GM19025 (cell line): ENCODE results near the gene C6orf47.
"Not testable (repeated sequence)": the region's sequence is repeated elsewhere in the genome, so short reads cannot be mapped to it uniquely, and the experiment has no call there.

Source experiments
- ATAC-seq: cut with Tn5 transposase; IDR thresholded peaks from one replicate; pipeline ENCODE4 v1.9.1; 2021; ENCODE audit warnings: mild to moderate bottlenecking, low read depth, moderate library complexity; ENCODE audit not compliant: unreplicated experiment

The C6orf47 gene, protein sequence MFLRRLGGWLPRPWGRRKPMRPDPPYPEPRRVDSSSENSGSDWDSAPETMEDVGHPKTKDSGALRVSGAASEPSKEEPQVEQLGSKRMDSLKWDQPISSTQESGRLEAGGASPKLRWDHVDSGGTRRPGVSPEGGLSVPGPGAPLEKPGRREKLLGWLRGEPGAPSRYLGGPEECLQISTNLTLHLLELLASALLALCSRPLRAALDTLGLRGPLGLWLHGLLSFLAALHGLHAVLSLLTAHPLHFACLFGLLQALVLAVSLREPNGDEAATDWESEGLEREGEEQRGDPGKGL

DNA sequence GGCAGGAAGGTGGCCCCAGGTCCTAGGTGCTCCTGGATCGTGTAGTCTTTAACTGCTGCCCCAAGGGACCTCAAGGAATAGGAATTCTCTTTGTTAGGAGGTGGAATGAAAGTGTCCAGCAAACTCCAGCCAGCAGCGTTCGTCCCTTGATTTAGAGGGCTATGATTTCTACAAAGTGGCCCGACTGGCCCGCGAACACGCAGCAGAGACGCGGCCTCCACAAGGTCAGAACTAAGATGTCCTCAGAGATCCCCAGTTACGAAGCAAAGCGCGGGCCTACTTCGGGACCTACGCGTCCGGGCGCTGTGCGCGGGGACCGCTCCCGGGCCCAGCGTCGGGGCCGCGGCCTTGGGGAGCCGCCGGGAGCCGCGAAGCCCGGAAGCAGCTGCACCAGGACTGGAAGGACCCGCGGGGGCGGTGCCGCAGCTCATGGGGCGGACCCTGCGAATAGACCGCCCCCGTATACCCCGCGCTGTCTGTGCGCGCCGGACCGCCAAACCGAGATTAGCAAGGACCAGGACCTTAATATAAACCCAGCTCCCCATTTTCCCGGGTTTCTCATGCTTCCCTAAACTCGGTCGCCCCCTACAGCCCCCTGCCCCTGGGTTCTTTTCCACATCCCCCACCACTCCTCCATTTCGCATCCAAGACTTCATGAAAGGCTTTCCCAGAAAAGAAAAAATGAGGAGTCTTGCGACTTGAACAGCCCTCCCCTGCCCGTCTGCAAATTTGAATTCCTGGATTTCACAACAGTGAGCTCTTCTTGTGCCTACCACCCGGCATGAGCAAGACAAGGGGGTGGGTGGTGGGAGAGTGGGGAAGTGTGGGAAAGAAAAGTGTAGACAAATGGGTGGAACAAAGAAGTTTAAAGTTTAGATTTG is at the start of gene C6orf47:
C6orf47 (minus strand) TSS at position 398 of the 881 bp plus-strand sequence. CDS start 831 bp downstream, outside the sequence.
- peak; percentile 60 for ATAC-seq

DNA sequence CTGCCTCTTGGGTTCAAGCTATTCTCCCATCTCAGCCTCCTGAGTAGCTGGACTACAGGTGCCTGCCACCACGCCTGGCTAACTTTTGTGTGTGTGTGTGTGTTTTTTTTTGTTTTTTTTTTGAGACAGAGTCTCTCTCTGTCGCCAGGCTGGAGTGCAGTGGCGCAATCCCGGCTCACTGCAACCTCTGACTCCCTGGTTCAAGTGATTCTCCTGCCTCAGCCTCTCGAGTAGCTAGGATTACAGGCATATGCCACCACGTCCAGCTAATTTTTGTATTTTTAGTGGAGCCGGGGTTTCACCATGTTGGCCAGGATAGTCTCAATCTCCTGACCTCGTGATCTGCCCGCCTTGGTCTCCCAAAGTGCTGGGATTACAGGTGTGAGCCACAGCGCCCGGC is 48.6 kb upstream of the C6orf47 start:
- not testable (repeated sequence) for ATAC-seq

DNA sequence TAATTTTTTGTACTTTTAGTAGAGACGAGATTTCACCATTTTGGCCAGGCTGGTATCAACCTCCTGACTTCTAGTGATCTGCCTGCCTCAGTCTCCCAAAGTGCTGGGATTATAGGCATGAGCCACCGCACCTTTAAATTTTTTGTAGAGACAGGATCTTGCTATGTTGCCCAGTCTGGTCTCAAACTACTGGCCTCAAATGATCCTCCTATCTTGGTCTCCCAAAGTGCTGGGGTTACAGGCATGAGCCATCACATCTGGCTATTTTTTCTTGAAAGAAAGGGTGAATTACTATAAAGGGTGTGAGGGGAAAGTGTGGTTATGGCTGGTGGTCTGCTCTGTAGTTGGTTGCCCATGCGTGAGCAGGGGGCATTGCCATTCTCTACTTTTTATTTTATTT is 47.6 kb upstream of the C6orf47 start:
- no peak for ATAC-seq

DNA sequence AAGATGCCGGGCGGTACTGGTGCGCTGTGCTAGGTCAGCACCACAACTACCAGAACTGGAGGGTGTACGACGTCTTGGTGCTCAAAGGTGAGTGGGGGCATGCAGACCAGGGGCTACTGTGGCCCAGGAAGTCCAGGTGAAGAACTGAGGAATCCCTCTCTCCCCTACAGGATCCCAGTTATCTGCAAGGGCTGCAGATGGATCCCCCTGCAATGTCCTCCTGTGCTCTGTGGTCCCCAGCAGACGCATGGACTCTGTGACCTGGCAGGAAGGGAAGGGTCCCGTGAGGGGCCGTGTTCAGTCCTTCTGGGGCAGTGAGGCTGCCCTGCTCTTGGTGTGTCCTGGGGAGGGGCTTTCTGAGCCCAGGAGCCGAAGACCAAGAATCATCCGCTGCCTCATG is 47.1 kb upstream of the C6orf47 start:
- ATAC-seq = no peak

DNA sequence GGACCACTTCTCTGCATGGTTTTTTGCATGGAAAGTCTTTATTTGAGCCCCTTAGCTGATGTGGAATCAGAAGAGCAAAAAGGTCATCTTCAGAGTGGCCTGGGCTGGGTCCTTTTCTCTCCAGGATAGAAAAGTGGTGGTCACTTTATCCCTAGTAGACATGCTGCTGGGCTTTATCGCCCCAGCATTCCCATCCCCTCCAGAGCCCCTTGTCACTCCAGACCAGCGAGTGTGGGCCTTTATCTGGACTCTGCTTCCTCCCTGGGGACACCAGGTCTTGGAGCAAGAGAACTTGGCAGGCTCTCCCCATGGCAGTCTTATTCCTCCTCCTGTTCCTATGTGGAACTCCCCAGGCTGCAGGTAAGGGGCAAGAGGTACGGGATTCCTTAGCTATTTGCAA is 46.0 kb upstream of the C6orf47 start, which contains the start of gene LY6G6F:
LY6G6F (plus strand) TSS at position 268 of the 400 bp plus-strand sequence; CDS start at position 309, 41 bp downstream.
- ATAC-seq = no peak

DNA sequence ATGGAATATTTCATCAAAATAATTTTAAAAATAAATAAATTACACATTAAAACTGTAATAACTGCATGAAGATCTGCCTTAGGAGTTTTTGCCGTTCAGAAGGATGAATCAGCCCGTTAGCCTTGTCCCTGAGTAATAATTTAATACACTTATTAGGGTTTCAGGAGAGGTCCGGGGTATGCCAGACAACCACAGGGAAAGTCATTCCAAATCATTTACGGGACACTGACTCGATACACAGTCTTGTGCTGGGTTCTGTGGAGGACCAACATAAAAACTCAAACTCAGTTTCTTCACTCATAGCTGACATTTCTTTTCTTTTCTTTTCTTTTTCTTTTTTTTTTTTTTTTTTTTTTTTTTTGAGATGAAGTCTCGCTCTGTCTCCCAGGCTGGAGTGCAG is 45.4 kb upstream of the C6orf47 start:
- no peak for ATAC-seq

DNA sequence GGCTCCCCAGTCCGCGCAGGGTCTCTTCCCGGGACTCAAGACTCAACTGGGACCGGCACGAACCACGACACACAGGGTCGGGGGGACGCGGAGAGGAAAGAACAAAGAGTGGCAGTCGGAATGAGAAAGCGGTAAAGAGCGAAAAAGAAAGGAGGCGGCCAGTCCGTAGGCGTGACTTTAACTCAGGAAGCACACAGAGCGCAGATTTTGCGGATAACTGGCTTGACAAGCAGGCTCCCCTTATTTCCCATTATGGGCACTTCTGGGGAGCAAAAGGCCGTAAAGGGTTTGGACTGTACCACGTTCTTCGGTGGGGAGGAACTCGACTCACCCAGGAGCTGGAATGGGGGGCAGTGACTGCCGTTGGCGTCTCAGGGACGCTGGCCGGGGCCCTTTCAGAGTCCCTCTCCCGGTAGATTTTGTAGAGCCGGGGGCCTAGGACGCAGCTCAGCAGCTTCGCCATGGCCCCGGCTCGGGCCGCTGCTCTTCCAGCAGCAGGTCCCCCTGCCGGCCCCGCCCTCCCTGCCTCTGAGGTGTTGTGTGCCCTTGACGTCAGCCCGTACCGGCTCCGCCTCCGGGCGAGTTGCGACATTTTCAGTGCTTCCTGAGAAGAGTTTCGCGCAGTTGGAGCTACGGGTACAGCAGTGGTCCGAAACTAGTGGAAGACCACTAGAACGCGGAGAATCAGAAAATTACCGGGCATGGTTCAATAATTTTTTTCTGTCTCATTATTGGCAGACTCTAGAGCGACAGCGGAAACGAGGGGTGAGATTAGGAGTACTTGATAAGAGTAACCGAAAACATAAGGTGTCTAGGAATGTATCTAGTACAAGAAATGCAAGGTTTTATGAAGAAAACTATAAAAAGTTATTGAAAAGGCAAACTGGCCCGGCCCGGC is 42.5 kb upstream of the C6orf47 start, which contains the start of gene ABHD16A:
ABHD16A (minus strand) TSS at position 506 of the 898 bp plus-strand sequence; CDS start at position 463, 43 bp downstream.
- ATAC-seq = peak; percentile 92

DNA sequence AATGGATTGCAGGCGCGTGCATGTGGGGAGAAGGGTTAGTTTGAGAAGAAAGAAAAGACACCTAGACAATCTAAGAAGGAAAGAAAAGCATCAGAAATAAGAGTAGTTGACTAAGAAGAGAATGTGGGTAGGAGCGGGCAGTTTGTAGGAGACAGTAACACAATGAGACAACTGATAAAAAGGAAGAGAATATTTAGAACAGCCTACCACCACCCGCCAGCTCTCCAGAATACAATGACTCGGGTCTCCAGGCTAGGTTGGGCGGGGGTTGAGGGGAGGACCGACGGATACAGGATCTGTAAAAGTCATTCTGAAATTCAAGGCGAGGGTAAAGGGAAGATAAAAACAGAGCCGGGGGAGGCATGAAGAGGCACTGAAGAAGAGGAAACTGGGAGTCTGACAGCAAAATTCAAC is 41.8 kb upstream of the C6orf47 start:
- no peak for ATAC-seq

DNA sequence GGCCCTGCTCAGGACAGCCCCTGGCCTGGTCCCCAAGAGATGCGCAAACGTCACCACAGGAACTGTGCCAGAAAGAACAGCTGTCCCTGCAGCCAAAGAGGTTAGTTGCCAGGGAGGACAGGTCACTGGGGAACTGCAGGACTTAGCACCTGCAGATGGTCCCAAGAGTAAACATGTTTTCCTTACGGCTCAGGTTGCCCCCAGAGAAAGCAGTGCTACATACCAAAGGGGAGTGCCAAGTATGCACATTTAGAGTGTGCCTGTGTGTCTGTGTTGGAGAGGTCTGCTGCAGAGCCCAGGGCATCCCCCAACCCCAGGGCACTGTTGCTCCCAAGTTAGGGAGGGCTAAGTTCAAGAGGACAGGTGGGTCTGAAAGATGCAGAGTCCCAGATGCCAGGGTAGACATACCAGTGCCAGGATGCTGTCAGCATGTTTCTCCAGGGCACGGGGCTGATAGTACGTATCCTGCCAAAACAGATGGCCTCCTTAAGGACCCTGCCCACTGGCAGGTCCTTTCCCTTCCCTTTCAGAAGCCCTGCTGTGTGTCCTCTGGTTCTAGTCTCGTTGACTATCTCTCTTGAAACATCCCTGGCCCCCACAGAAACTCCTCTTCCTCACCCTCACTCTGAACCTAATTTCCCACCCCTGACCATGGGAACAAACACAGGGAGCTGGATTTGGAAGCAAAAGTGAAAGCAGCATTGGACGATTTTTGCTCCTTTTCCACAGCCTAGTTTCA is 41.3 kb upstream of the C6orf47 start:
- no peak for ATAC-seq

DNA sequence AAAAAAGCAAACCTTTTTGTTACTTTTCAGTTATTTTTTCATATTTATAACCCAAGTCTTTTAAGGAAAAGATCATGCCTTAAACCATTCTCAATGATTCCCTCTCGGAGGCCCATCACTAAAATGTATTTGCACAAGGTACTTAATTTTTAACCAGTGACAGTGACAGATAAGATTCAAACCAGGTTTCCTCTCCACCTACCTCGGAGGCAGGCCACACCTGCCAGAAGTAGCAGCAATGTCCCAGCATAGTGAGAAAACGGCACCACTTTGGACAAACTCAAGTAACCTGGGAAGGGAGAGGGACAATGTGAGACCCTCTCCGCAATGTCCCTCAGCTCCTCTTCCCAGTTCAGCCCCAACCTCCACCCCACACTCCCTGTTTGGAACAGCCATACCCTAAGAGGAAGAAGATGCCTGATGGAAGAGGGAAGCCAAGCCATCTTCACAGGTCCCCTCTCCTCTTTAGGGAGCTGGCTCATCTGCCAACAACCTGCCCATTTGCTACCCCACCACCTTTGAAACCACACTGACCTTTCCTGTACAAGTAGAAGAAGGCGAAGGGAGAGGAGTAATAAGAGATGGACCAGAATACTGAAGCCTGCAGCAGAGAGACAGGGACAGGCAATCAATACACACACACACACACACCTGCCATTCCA is 40.3 kb upstream of the C6orf47 start:
- no peak for ATAC-seq

DNA sequence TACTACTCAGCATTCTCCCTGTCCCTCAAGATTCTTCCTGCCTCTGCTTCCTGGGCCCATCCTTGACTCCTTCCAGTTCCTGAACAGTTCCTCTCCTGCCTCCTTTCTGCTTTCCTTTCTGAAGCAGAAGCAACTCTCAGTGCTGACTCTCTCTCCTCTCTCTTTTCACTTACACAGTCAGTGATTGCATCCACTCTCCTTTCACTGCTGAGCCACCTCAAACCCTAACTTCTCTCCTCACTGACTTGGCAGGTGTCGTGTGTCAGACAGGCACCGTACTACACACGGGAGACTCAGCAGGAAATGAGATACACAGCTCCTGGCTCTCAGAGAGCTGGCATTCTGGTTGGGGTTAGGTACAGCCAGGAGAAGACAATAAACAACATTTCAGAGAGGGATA is 37.0 kb upstream of the C6orf47 start:
- ATAC-seq = no peak

DNA sequence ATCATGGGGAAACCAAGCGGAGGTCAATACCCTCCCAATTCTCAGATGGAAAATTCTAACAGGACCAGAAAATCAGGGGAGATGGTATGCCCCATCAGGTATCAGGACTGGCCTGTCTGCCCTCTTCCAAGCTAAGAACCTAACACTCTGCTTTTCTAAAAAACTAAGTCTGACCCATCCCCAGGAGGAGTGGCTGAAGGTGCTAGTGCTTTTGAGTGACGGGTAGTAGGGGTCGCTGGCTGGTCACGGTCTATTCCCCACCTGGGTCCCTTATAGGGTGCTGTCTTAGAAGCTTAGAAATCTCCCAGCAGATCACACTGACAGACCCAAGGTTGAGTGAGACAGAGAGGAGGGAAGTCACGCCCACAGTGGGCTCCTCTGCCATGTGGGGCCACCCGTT is 33.0 kb upstream of the C6orf47 start:
- no peak for ATAC-seq

DNA sequence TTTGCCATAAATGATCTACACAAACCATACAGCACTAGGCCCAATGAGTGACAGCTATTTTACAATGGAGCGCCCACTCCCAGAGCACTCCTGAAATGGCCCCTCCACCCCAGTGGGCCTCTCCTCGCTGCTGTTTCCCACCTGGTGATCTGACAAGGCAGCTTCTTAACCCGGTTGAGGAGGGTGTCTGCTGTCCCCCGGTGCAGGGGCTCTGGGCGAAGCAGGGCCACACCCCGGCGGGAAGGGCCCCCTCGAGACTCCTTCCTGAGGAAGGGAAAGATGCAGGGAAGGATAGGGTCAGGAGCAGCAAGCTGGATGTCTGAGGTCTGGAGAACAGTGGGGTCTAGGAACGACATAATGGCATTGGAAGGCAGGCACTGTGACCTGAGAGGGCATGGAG is 32.3 kb upstream of the C6orf47 start:
- ATAC-seq = no peak

DNA sequence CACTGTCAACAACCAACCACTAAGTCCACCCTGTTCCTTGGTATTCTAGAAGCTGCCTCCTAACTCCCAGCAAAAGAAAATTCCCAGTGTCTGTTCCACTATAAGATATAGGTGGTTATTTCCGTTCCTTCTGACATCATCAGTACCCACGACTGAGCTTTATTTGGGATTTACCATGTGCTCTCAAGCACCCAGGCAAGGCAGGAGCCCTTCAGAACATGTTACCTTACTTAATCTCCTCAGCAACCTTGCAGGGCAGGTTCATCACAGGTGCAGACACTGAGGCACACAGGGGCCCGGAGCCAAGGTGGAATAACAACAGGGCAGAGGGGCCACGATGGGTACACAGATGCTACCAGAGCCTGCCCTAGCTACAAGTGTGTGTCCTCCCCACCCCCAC is 31.8 kb upstream of the C6orf47 start:
- no peak for ATAC-seq

DNA sequence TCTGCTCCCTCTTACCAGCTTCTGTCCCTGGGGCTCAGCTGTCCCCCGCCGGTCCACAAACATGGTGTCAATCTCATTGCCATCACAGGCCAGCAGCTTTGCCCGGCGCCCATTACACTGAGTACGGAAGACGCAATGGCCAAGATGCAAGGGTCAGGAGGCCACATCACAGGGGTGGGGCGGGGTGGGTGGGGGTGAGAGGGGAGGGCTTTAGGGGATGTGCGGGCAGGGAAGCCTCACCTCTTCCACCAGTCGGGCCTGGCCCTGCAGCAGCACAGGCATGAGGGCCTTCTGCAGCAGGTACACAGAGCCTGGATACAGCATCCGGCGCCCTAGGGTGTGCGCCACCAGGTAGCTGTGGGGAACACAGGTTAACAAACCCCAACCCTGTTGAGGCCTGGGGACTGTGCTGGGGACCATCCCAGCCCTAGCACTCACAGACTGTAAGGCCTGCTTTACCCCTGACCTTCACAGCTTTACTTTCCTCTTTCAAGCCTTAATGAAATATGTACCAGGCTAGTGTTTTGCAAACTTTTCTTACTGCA is 31.1 kb upstream of the C6orf47 start:
- ATAC-seq = no peak

DNA sequence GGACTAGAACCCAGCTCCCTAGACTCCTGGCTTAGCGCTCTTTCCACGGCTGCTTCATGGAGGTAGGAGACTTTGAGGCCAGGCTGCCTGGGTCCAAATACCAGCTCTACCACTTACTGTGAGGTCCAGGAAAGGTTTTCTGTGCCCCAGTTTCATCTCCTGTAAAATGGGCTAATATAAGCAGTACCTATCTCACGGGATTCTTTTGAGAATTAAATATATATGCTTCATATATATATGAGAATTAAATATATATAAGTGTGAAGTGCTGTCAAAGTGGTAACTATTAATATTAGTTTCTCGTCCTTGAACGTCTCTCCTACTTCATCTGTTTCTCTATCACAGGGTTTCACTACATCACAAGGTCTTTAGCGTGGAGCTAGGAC is 30.5 kb upstream of the C6orf47 start:
- no peak for ATAC-seq

DNA sequence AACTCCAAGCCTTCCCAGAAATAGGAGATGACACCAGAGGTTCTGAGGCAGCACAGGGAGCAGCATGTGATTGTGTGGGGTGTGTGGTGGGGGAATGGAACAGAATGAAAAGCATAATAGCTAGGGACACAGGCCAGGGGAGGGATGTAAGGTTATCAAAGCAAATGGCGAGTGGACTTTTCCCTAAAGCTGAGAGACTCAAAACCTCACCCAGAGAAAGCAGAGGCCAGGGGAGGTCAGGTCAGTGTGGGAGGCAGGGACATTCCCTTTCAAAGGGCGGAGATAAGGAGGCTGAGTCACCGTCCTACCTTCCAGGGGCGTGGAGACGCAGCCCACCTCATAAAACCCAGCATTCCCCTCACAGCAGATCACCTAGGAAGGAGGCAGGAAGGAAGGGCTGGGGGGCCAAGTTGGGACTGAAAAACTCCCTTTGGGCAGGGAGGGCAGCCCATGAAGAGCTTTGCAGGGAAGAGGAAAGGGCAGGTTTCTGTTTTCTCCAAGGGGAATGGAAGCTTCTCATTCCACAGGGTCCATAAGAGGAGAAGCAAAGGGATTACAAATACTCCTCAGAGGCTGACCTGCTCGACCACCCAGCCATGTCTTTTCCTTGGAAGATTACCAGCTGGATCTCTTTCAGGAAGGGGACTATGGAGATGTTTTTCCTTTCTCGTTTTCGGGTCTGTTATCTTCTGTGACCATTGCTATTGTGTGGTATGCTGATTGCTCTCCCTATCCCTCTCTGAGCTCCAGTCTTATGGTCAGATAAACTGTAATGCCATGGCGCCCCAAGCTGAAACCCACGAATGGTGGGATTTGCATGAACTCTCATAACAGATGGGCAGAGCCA is 29.9 kb upstream of the C6orf47 start:
- ATAC-seq = no peak
